NCI-H1694 (cell line): Measurements from ENCODE around the gene PRR30.
A peak's percentile ranks its signal among the peaks of the same experiment; 100 is the strongest.
"Not testable (repeated sequence)": the region's sequence is repeated elsewhere in the genome, so short reads cannot be mapped to it uniquely, and the experiment has no call there.

Experiments
- DNase-seq: peaks from one replicate; lab custom pipeline; 2025; lab: John Stamatoyannopoulos, UW

Gene PRR30

DNA sequence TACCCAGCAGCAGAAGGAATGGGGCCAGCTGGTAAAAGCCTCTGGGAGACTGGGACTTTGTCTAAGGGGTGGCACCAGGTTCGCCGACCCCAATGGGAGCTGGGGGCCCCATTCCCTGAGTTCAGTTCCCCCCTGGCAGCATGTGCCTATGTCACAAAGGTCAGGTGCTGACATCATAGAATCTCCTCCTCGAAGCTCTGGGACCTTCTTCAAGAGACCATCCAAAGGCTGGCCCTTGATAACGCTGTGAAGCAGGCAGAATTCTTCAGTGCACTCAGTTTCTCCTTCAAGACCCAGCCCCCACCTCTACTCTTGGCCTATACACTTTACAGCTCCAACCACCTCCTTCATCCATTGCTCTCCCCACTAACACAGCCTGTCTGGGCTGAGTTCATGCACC lies at the start of gene PRR30:
TSS of gene PRR30 (minus strand) at position 101 of the 400 bp plus-strand sequence. CDS start 1,081 bp downstream, outside the sequence.
- no peak for DNase-seq

DNA sequence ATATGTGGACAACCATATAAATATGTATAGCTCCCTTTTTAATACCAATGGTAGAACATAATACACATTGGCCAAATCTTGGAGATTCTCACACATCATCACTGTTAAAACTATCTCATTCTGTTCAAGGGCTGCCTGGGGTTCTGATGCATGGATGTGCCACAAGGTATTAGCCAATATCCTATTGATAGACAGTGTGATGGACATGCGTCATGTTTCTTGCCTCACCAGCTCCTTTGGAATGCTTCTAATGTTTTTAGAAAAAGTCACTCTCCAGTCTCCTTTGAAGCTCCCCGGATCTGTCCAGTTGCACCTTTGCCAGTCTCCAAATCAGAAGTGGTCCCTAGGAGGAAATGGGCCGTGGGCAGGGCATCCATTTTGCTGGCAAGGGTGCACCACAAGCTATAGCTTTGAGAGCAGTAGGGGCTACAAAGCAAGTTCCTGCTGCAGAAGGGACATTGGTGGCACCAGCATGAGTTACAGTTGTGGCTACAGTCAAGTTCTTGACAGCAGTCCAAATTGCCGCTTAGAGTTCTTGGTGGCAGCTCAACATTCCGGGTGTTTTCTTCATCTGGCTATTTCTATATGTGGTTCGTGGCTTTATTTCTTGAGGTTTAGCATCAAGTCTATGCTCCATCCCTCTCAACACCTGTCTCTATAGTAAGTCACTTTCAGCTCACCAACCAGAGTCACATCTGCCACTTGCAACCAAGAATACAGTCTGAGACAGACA lies 47.6 kb upstream of the PRR30 start:
- DNase-seq, result no peak

DNA sequence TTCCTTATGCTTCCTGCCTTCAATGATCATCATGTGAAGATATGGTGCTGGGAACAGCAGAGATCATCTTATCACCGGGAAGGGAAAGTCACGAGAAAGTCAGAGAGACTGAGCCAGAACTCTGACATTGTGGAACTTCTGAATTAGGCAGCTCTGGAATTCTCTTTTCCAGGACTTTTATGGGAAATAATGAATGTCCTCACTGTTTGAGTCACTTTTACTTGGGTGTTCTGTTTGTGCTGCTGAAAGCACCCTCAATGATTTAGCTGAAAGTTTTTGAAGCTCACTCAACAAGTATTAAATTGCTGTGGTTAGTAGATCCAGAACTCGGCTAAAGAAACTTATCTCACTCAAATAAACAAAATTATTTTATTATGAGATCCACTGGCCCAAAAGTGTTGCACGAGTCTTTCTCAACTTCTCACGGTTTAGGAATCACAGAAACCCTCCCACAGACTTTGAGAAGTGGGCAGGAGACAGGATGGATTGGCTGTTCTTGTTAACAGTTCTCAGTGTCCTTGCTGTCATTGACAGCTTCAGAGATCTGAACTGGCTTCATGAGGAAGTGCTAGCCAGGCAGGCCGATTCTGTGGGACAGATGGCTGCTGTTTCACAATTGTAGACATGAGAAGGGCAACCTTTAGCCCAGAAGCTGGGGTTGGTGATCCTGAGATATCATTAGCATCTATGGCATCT lies 46.3 kb upstream of the PRR30 start:
- peak; percentile 54 for DNase-seq

DNA sequence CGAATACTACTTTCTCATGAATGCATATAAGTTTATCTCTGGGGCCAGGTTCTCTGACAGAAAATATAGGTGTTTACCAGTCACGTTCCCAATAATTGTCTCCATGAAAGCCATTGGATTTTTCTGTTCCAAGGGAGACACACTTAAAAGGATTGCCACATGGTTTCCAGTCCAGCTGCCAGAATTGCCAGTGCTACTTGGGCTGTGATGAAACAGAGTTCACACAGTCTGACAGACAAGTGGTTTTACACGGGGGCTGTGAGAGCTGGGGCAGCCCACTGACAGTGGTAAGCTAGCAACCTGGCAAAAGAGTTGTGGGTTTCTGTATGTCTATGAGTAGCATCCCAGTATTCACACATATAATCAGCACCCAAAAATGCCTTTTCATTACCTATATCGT lies 44.9 kb upstream of the PRR30 start:
- DNase-seq, result no peak

DNA sequence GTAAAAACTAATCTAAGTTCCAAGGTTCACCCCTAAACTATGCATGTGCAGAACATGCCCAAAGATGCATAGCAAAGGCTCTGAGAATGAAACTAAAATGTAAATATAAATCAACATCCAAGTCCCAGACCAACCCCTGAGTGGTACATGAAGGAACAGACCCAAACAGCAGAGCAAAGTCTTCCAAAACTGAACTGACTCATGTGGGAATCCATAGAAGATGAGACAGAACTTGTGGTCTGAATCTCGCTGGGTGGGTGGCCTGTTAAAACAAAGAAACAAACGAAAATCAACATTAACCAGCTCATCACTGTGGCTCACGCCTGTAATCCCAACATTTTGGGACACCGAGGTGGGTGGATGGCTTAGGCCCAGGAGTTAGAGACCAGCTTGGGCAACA lies 43.1 kb upstream of the PRR30 start:
- DNase-seq, result no peak

DNA sequence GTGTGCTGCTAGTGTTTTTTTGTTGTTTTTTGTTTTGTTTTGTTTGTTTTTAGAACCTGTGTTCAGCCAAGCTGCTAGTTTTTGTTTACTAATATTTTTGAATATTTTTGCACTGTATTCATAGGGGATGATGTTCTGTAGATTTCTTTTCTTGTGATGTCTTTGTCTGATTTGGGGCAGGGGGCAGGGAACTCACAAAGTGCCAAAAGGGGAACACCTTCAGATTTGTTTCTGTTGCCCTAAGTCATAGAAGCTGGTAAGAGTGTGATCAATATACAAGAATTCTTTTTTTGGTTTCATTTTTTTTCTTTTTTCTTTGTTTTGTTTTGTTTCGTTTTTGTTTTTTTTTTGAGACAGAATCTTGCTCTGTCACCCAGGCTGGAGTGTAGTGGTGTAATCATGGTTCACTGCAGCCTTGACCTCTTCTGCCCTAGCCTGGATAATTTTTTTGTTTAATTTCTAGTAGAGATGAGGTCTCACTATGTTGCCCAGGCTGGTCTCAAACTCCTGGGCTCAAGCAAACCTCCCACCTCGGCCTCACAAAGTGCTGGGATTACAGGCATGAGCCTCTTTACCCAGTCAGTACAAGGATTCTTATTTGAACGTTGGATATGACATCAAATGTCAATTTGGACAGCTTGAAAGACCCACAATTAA lies 40.3 kb upstream of the PRR30 start:
- no peak for DNase-seq

DNA sequence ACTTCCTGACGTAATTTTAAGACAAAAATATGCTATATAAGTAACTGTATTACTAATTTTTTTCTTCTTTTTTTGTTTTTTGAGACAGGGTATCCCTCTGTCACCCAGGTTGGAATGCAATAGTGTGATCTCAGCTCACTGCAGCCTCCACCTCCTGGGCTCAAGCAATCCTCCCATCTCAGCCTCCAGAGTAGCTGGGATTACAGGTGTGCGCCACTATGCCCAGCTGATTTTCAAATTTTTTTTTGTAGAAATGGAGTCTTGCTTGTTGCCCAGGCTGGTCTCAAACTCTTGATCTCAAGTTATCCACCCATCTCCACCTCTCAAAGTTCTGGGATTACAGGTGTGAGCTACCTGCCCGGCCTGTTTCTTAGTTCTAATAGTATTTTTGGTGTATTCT lies 39.3 kb upstream of the PRR30 start:
- DNase-seq, result no peak

DNA sequence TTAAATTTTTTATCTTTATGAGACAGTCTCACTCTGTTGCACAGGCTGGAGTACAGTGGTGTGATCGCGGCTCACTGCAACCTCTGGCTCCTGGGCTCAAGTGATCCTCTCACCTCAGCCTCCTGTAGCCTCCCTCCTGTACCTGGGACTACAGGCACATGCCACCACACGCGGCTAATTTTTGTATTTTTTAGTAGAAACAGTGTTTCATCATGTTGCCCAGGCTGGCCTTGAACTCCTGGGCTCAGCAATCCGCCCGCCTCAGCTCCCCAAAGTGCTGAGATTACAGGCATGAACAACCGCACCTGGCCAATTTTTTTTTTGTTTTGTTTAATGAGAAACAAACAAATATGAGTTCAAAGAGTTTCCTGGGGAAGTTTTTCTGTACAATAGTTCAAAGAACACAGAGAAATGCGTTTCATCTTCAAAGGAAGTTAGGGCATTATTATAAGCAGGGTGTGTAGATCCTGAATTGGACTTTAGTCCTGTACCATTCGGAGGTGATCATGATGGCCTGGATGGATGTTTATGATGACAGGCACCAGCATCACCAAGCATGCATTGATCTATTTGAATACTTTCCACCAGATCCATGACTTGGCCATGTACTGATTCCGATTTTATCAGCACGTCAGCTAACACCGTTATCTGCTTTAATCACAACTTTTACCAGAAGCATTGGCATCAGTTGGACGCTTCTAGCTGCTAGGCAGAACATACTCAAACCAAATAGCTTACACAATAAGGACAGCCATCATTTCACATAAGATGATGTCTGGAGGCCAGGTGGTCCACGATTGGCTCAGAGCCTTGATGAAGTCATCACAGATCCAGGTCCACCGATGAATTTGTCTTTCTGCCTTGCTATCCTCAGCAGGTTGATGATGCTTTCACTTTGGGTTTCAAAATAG lies 38.5 kb upstream of the PRR30 start:
- no peak for DNase-seq

DNA sequence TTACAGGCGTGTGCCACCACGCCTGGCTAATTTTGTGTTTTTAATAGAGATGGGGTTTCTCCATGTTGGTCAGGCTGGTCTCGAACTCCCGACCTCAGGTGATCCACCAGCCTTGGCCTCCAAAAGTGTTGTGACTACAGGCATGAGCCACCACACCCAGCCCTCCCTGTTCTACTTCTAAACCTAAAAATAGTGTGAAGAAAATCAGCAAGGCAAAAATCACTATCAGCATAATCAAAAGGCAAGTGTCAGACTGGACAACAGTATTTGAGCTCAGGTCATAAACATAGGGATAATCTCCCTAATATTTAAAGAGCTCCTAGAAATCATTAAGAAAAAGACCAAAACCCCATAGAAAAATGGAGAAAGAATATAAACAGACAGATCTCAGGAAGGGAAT lies 36.6 kb upstream of the PRR30 start:
- DNase-seq, result not testable (repeated sequence)

DNA sequence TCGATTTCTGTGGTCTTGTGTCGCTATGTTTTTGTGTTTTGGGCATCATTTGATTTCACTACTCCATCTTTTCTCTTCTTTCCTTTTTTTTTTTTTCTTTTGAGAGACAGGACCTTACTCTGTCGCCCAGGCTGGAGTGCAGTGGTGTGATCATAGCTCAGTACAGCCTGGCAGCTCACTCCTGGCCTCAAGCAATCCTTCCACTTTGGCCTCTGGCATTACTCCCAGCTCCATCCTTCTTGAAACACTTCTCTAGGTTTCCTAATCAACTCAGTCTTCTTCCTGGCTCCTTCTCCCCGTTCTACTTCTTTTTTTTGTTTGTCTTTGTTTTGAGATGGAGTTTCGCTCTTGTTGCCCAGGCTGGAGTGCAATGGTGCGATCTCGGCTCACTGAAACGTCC lies 36.1 kb upstream of the PRR30 start:
- DNase-seq, result no peak

DNA sequence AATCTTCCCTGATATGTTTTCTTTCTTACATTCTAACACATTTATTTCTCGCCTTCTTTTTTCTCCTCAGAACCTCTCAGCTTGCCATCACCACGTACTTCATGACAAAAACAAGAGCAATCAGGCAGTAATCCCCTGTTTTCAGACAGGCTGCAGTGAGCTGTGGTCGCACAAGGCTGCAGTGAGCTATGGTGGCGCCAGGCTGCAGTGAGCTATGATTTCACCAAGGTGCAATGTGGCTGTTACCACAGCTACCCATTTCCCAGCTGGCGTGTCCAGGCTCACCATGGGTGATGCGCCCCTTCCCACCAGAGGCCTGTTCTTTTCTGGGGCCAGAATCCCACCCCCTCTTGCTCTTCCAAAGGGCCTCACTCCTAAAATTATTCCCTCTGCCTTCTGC lies 35.4 kb upstream of the PRR30 start:
- DNase-seq, result no peak

DNA sequence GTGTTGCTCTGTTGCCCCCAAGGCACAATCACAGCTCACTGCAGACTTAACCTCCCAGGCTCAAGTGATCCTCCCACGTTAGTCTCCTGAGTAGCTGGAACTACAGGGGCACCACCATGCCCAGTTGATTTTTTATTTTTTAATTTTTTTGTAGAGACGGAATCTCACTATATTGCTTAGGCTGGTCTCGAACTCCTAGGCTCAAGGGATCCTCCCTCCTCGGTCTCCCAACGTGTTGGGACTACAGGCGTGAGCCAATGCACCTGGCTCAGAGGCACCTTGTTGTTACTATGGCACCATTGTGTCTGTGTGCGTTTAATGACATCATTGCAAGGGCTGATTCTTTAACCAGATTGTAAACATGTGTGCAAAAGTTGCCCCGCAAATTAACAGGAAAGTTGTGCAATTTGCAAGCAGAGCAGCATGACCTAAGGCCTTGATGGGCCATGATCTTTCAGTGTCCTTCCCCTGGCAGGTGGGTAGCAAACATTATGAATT lies 32.2 kb upstream of the PRR30 start:
- no peak for DNase-seq

DNA sequence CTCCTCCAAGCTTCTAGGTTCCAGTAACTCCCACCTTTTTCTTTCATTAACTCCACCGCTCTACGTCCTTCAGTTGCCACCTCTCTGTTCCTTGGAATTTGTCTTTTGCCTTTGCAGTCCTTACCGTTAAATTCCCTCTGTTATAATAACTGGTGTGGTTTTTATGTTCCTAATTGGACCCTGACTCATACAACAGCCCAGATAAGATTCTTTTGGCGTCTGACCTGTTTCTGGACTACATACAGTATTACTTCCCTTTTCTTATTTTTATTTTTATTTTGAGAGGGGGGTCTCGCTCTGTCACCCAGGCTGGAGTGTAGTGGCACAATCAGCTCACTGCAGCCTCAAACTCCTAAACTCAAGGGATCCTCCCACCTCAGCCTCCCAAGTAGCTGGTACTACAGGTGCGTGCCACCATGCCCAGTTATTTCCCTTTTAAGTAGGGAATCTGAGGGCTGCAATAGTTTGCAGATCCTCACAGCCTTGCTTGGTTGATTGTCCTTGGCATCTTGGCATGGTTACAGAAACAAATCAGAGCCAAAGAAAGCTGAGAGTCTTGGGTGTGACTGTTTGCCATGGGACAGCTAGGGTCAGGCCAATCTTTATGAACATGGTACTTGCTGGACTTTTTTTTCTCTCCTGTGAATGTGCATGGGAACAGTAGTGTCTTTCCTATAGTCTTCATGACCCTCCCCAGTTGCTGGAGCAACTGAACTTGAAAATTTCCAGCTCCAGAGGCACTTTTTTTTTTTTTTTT lies 31.5 kb upstream of the PRR30 start:
- DNase-seq, result no peak

DNA sequence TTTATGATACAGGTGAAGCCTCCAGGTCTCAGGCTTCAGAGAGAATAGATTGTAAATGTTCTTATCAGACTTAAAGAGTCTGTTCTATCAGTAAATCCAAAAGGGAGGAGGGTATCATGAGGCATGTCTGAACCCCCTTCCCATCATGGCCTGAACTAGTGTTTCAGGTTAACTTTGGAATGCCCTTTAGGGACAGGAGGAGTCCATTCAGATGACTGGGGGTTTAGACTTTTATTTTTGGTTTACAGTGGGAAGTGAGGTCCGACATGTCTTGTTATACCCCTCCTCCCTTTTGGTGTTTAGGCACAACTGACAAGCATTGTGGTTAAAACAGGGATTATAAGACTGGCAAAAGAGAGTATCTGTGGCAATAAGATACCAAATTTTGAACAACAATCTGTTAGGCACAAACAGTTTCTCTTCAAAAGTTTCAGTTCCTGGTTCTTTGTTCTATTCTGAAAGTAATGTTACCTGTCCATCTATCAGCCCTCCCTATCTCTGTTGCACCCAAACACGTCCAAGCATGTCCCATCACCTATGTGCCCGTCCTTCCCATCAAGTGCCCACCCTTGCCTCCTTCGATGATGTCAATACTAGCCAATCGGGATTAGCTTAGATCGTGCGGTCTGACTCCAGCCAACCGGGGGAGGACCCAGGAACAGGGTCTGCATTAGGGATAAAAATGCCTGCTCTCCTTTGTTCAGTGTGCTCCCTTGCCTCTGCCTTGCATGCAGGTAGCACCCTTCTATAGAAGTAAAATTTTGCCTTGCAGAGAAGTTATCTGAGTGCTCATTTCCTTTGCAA lies 26.0 kb upstream of the PRR30 start:
- no peak for DNase-seq

DNA sequence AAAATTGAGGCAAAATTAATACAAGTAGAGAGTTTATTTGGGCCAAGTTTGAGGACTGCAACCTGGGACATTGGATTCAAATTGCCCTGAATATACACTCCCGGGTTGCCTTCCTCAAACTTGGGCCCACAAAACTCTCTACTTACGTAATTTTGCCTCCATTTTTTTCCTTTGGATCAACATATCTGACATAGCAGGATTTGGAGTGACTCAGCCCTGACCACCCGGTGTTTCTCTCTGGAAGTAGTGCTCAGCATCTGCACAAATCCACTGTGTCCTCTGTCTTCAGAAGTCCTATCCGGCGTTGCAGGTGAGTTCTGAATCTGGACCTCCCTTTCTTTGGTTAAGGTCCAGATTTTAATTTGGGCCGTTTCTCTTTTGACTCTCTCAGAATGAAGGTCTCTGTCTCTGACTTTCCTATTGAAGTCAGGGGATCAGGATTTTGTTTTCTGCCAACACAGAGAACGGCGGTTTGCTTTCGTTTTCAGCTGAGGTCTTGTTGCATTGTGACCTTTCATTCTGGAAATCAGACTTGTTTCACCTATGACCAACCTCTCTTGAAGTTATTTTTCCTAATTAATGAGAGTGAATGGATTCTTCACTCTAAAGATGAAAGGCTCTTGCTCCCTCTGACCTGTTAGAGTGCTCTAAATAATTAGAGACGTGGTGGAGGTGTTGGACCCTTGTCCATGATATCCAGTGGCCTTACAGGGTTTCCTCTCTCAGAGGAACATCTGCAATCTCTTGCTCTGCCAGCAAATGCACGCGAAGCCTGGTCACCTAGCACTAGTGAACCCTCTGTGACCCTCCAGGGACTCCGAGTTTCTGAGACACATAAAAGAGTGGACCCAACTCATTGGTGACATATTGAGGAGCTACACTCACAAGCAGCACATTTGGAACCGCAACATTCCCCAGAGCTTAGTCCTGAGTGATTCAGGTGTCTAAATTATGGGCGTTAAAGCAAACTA lies 23.2 kb upstream of the PRR30 start:
- no peak for DNase-seq

DNA sequence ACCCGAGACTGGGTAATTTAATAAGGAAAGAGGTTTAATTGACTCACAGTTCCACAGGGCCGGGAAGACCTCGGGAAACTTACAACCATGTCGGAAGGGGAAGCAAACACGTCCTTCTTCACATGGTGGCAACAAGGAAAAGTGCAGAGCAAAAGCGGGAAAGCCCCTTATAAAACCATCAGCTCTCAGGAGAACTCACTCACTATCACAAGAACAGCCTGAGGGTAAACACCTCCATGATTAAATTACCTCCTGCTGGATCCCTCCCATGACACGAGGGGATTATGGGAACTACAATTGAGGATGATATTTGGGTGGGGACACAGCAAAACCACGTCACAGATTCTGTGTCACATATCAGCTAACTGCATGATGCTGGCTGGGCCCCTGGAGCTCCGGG lies 21.0 kb upstream of the PRR30 start:
- DNase-seq, result no peak

DNA sequence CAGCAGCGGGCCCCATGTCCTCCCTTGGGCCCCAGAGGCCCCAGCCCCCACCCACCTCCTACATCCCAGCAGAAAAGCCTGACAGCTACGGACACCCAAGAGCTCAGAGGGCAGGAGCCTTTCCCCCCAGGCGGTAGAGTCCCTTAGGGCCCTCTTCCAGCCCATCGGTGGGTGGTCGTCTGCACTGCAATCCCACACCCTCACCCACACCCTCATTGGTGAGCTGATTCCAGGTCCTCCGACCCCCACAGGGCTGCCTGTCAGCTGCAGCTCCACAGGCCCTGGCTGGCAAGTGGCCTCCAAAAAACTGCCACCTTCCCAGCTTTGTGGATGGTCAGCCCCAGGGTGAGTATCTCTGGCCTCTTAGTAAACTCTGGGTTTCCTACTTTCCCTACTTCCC lies 20.1 kb upstream of the PRR30 start:
- no peak for DNase-seq

DNA sequence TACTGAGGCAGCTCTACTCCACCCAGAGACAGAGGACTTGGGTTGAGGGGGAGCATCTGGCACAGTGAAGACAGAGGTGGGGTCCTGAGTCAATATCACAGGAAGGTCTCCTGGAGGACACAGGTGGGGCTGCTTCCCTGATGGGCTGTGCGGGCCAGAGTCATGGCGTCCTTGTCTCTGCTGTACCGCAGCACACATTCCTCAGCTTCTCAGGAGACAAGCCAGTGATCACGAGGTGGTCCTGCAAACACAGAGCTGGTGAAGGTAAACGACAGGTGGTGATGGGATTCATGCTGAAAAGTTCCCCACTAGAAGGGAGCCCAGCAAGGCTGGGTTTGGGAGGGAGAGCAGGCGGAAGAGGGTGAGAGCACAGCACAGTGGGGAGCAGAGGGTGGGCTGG lies 19.3 kb upstream of the PRR30 start:
- DNase-seq, result no peak

DNA sequence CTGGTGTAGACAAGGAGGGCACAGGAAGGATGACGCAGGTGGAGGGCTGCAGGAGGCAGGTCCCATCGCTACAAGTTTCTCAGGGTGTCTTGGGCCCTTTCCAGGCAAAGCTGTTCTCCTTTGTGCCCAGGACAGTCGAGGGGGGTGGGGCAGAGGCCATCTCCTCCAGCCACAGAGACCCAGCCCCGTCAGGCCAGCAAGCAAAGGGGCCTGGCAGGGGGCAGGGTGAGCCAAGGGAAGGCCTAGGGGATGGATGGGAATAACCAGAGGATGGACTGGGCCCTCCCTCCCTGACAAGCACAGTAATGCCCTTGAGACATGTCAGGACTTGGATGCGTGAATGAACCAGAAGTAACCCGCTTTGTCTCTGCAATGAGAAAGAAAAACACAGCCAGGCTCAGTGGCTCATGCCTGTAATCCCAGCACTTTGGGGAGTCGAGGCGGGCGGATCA lies 15.9 kb upstream of the PRR30 start:
- no peak for DNase-seq
